DMS53 treated with DMSO at 0.1 percent for 48 hours (cell line): ENCODE measurements around the gene VASH1.

Source experiments
- DNase-seq: peaks from one replicate; lab custom pipeline; 2025; ENCODE audit not compliant: unreplicated experiment; lab: John Stamatoyannopoulos, UW

The VASH1 gene

DNA sequence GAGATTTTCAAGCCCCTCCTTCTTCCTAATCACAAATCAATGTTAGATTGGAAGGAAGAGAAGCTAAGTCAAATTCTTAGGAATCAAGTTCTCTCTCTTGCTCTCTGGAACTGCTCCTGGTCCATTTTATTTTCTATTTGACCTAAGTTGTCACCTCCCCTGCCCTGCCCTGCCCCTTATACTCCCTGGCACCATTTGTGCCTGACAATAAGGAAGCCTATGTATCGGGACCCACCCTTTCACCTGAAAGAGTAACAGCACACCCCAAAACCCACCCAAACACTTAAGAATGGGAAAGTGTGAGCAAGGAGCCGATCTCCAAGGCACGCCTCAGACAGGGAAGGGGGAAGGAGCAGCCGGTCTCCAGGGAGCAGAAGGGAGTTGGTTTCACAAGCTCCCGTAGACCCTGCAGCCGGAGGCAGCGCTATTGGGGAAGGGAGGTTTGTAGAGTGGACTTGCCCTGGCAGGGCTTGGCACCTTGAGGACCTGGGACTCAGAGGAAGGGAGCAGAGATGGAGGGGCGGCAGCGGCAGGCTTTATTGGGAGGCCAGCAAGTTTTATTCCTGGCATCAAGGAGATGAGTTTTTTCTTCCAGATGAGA, 66.5 kb downstream of the VASH1 start:
- no peak for DNase-seq

DNA sequence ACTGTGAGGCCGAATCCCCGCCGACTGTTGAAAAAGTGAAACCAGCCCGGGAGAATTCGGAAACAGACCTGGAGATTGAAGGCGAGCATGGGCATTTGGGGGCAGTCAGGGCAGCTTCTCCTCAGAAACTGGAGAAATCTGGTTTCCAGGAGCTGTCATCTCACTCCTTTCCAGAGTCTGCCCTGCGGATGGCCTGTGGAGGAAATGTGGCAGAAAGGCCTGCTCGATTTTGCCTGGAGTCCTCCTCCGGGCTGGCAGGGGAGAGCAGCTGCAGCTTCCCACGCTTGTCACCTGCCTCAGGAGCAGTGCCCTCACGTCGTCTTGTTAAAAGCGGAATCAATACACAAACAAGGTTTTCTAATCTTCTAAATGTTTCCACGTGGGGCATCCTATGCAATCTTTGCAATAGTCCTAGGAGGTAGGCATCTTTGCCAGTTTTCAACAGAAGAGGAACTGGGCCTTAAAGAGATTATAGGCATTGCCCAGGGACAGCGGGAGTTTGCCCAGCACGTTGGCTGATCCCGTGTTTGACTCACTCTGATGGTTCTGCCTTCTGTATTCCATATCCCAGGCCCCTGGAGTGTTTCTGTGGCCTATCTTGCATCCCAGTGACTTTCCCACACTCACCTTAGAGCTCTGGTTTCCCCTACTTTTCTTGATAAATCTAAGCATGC, 67.2 kb downstream of the VASH1 start:
- DNase-seq: peak; percentile 2

DNA sequence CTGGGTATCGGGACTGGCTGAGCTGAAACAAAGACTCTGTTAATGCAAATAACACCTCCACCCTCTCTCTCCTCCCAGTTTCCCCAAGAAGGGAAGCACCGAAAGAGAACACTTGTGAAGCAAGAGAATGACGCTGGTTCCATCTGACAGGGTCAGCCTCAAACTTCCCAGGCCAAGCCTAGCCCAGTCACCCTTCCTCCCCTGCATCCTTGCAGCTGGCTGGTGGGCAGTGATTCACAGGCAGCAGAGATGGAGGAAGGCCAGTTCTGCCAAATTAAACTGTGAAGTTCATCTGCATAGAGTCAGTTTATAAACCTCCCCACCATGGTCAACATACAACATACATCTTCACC, 67.7 kb downstream of the VASH1 start:
- no peak for DNase-seq

DNA sequence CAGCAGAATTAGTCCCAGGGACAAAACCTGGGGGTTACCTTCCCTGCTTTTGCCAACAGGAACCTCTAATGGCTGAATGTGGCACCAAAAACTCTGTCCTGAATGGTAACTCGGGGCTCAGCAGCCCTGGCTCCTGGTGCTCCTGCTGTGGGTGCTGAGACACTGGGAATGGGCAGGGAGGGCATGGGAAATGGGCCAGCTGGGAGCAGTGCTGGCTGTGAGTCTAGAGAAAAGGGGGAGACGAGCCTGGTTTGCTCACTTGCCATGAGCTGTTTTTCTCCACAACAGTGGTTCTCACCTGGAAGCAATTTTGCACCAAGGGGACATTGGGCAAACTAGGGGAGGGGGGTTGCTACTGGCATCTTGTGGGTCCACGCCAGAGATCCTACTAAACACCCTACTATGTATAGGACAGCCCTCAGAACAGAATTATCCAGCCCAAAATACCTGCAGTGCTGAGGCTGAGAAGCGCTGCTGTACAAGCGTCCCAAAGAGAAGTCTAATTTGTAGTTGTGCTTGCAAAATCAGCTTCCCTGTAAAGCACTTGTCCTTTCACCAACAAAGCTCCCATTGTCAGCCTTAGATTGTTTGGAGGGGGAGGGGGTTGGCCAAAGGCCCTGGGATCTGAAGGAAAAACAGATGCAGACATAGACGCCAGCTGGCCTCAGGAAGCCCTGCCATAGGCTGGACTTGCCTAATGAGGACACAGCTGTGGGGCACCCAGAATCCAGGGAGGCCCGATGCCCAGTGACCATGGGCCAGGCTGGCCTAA, 68.6 kb downstream of the VASH1 start:
- no peak for DNase-seq

DNA sequence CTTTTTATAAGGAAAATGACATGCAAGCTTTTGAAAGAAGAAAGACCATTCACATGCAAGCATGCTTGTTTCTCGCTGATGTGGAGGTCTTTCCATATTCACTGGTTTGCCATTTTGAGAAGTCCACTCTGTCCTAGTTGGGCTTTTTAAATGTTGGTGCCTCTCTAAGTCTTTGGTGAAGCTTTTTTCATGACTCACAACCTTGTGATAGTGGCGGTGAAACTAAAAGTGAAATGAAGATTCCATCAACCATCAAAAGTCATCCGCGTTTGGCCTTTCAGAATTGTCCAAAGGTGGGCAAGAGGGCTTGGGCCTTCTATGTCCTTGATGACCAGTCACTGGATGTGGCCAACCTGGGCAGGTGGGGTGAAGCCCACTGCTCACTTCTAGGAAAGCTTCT, 69.3 kb downstream of the VASH1 start:
- no peak for DNase-seq

DNA sequence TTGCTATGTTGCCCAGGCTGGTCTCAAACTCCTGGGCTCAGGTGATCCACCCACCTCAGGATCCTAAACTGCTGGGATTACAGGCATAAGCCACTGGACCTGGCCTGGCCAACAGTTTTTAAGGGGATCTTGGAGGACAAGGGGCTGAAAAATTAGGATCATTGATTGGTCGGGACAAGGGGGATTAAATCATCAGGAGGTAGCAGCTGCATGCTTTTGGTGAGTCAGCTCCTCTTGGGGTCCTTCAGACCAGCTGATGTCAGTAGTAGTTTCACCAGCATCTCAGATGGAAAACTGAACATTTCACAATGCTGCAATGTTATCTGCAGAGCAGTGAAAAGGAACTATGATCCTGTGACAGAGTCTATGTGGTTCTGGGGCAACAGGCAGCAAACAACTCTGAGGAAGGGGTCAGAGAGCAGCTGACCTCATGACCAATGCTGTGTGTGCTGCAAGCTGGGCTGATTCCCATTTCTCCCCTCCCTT, 71.3 kb downstream of the VASH1 start:
- DNase-seq: no peak
